Endothelial cell (in vitro differentiated cells): Measurements from ENCODE around the gene PTPN21. TPM values are rescaled to one million over a fixed set of nuclear protein-coding genes. Genes with fewer than 3 reads are reported as not detected.

Experiments used
- DNase-seq: peaks from one replicate; pipeline ENCODE4 v3.0.0; 2021; ENCODE audit warnings: low spot score
- H3K27ac Mint-ChIP-seq: one replicate; pipeline ENCODE4 v1.8.0; 2021; ENCODE audit warnings: mixed read lengths, inconsistent platforms; ENCODE audit not compliant: unreplicated experiment
- H3K27me3 Mint-ChIP-seq: one replicate; pipeline ENCODE4 v1.8.0; 2021; ENCODE audit warnings: mild to moderate bottlenecking, moderate library complexity, mixed read lengths, inconsistent platforms; ENCODE audit not compliant: unreplicated experiment
- H3K36me3 Mint-ChIP-seq: one replicate; pipeline ENCODE4 v1.8.0; 2021; ENCODE audit warnings: mild to moderate bottlenecking, low read depth, mixed read lengths, inconsistent platforms; ENCODE audit not compliant: unreplicated experiment
- H3K4me1 Mint-ChIP-seq: one replicate; pipeline ENCODE4 v1.8.0; 2021; ENCODE audit warnings: mild to moderate bottlenecking, mixed read lengths, inconsistent platforms; ENCODE audit not compliant: unreplicated experiment
- H3K4me3 Mint-ChIP-seq: one replicate; pipeline ENCODE4 v1.8.0; 2021; ENCODE audit warnings: mild to moderate bottlenecking, mixed read lengths, inconsistent platforms; ENCODE audit not compliant: unreplicated experiment
- H3K9me3 Mint-ChIP-seq: one replicate; pipeline ENCODE4 v1.8.0; 2021; ENCODE audit warnings: mixed read lengths, inconsistent platforms; ENCODE audit not compliant: unreplicated experiment
- CTCF ChIP-seq: fragments of 200-600 bp; sonication (generic); IDR thresholded peaks from one replicate; pipeline ENCODE4 v1.5.0; 2021; ENCODE audit warnings: antibody characterized with exemption; ENCODE audit not compliant: unreplicated experiment
- total RNA-seq: library from RNA; stranded (reverse); fragmentation: NEBNext Ultra II Directional; extraction: Animal tissue kit (Norgen Biotek cat#: 25700); gene quantifications from one replicate; pipeline ENCODE4 v1.2.1, GENCODE V29; 2021; ENCODE audit not compliant: unreplicated experiment

The PTPN21 gene
- total RNA-seq, 1 donor from 2014 or later, result 22.1 TPM

GRCh38 chr14:88430976-88431375 is 123.8 kb downstream of the PTPN21 start:
- no peaks in the 10 kb centered on the region for H3K9me3 Mint-ChIP-seq
- H3K27me3 Mint-ChIP-seq, result no peaks in the 10 kb centered on the region
- DNase-seq, result no peak
- no peak overlapping the region for H3K27ac Mint-ChIP-seq
- no peak for TF ChIP-seq CTCF
- peaks cover 8% of the 10 kb centered on the region for H3K36me3 Mint-ChIP-seq
- H3K4me3 Mint-ChIP-seq, result no peak overlapping the region
- H3K4me1 Mint-ChIP-seq, result no peaks in the 10 kb centered on the region

- DNase-seq, result no peak
- no peak overlapping the region for H3K4me3 Mint-ChIP-seq
- H3K27ac Mint-ChIP-seq, result no peak overlapping the region
- TF ChIP-seq CTCF, result no peak
- H3K9me3 Mint-ChIP-seq, result no peaks in the 10 kb centered on the region
- H3K4me1 Mint-ChIP-seq, result no peaks in the 10 kb centered on the region
- peaks cover 1% of the 10 kb centered on the region for H3K27me3 Mint-ChIP-seq
- H3K36me3 Mint-ChIP-seq, result no peaks in the 10 kb centered on the region
These were observed 128.5 kb downstream of the PTPN21 start for GRCh38 chr14:88426271-88426670.

- Mint-ChIP-seq H3K27me3 (peaks cover 1% of the 10 kb centered on the region), H3K4me1 (no peaks in the 10 kb centered on the region), H3K4me3 (no peak overlapping the region), H3K36me3 (peaks cover 4% of the 10 kb centered on the region), H3K27ac (no peak overlapping the region), H3K9me3 (no peaks in the 10 kb centered on the region)
- TF ChIP-seq CTCF, result no peak
- no peak for DNase-seq
These were observed 130.2 kb downstream of the PTPN21 start for GRCh38 chr14:88424573-88424972.

- no peaks in the 10 kb centered on the region for H3K9me3 Mint-ChIP-seq
- peaks cover 1% of the 10 kb centered on the region for H3K27me3 Mint-ChIP-seq
- H3K4me3 Mint-ChIP-seq, result no peak overlapping the region
- no peaks in the 10 kb centered on the region for H3K4me1 Mint-ChIP-seq
- DNase-seq, result no peak
- H3K27ac Mint-ChIP-seq, result no peak overlapping the region
- TF ChIP-seq CTCF, result no peak
- peaks cover 5% of the 10 kb centered on the region for H3K36me3 Mint-ChIP-seq
These were observed 131.7 kb downstream of the PTPN21 start for GRCh38 chr14:88422919-88423650.

GRCh38 chr14:88422047-88422446 is 132.8 kb downstream of the PTPN21 start:
- TF ChIP-seq CTCF, result no peak
- Mint-ChIP-seq H3K27me3 (peaks cover 1% of the 10 kb centered on the region), H3K4me1 (no peaks in the 10 kb centered on the region), H3K4me3 (no peak overlapping the region), H3K36me3 (peaks cover 15% of the 10 kb centered on the region), H3K27ac (no peak overlapping the region), H3K9me3 (no peaks in the 10 kb centered on the region)
- DNase-seq, result no peak
